ENCODE data around the gene DNTTIP2. TPM values are rescaled to one million over a fixed set of nuclear protein-coding genes. Genes with fewer than 3 reads are reported as not detected.
A peak's percentile ranks its signal among the peaks of the same experiment; 100 is the strongest.

DNTTIP2 gene
- total and polyA plus RNA-seq, 2 donors (not counting 3 experiments of a cell fraction or from before 2014, with no cell fraction given): 8.0 to 53.7 TPM

DNA sequence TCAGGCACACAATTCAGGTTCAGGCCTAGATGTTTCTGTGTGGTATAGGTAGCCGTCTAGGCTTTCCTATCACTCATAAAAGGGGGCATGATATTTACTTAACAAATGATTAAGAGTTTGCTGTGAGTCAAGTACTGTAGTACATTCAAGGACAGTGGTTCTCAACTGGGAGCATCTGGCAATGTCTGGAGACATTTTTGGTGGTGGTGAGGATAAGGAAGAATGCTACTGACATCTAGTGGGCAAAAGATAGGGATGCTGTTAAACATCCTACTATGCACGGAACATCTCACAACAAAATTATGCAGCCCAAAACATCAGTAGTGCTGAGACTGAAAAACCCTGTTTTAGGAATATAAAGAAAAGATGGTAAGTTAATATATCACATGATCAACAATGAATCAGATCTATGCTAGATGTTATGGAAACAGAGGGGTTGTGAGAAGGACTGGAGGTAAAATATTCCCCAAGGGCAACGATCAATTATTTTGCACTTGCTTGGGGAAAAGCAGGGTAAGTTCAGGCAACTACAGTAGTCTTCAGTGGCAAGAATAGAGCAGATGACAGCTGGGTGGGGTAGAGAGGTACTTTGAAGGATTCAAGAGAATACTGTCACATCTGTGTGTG, 4.9 kb downstream of the DNTTIP2 start:
- Histone ChIP-seq H2AFZ (ENCODE audit: low read depth, low read length) (no peak overlapping the region), H3K9me1 (replicated peaks; ENCODE audit: control insufficient read depth, extremely low read depth, insufficient read depth, low read length) (no peaks in the 10 kb centered on the region), H3K4me2 (ENCODE audit: insufficient read depth, low read length) (no peak overlapping the region), H3K27me3 (ENCODE audit: control insufficient read depth in 2 of 2, insufficient read depth in 2 of 2, low read length in 2 of 2) (no peaks in the 10 kb centered on the region), H3K36me3 (ENCODE audit: control insufficient read depth in 2 of 2, extremely low read depth in 1 of 2, insufficient read depth in 2 of 2, low read length in 2 of 2) (peaks cover 10 to 51% of the 10 kb centered on the region in 2 experiments), H3K4me3 (replicated peaks in 1 of 3; ENCODE audit: insufficient read depth in 1 of 3, low read depth in 1 of 3, low read length in 3 of 3) (no peak overlapping the region), H3K9ac (replicated peaks; ENCODE audit: extremely low read depth, insufficient read depth, low read length) (no peak overlapping the region), H3K79me2 (ENCODE audit: control insufficient read depth, insufficient read depth, low read length) (peaks cover 41% of the 10 kb centered on the region), H4K20me1 (replicated peaks; ENCODE audit: control insufficient read depth, extremely low read depth, insufficient read depth, low read length) (no peaks in the 10 kb centered on the region), H3K4me1 (ENCODE audit: control insufficient read depth, extremely low read depth, insufficient read depth, low read length) (peaks cover 22% of the 10 kb centered on the region), H3K9me3 (replicated peaks; ENCODE audit: control insufficient read depth, insufficient read depth, low read length) (no peaks in the 10 kb centered on the region), H3K27ac (ENCODE audit: insufficient read depth, low read depth, low read length) (no peak overlapping the region)
- intact Hi-C loops (cut with micrococcal nuclease) (loop anchor here (5.0 kb wide), 1 partner anchor 463 kb away; no protein-coding TSS in a partner anchor), dilution Hi-C loops (cut with MboI; ENCODE audit: extremely low pct_ligation_motif_present, low sequenced_read_pairs) (no loop called here)
- TF ChIP-seq POLR2A (IDR thresholded peaks at IDR 0.05; ENCODE audit: low read depth, low read length) (no peak), FOS (IDR thresholded peaks at IDR 0.05; ENCODE audit: borderline replicate concordance, insufficient read depth, low read length) (no peak), JUN (IDR thresholded peaks at IDR 0.05; ENCODE audit: borderline replicate concordance, insufficient read depth, insufficient read length, low read depth) (no peak), GATA2 (IDR thresholded peaks at IDR 0.05; ENCODE audit: insufficient read depth, insufficient read length, low read depth, low read length) (no peak), MYC (IDR thresholded peaks at IDR 0.05; ENCODE audit: low read depth, low read length) (no peak), EZH2 (IDR thresholded peaks at IDR 0.05; ENCODE audit: borderline replicate concordance, low read depth, low read length, severe bottlenecking) (no peak)
- TF ChIP-seq, protein P1, sequence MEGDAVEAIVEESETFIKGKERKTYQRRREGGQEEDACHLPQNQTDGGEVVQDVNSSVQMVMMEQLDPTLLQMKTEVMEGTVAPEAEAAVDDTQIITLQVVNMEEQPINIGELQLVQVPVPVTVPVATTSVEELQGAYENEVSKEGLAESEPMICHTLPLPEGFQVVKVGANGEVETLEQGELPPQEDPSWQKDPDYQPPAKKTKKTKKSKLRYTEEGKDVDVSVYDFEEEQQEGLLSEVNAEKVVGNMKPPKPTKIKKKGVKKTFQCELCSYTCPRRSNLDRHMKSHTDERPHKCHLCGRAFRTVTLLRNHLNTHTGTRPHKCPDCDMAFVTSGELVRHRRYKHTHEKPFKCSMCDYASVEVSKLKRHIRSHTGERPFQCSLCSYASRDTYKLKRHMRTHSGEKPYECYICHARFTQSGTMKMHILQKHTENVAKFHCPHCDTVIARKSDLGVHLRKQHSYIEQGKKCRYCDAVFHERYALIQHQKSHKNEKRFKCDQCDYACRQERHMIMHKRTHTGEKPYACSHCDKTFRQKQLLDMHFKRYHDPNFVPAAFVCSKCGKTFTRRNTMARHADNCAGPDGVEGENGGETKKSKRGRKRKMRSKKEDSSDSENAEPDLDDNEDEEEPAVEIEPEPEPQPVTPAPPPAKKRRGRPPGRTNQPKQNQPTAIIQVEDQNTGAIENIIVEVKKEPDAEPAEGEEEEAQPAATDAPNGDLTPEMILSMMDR (IDR thresholded peaks at IDR 0.05; ENCODE audit: extremely low read depth in 1 of 2, insufficient read depth in 1 of 2, low read depth in 1 of 2, low read length in 2 of 2): peak; percentile 36 to 52
- TF ChIP-seq, protein P2, sequence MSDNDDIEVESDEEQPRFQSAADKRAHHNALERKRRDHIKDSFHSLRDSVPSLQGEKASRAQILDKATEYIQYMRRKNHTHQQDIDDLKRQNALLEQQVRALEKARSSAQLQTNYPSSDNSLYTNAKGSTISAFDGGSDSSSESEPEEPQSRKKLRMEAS (IDR thresholded peaks at IDR 0.05; ENCODE audit: insufficient read depth, insufficient read length): no peak
- no TSS peak for BruUV-seq (replicated peaks)
- peak; percentile 21 for DNase-seq (ENCODE audit: low read depth, low spot score)
- FAIRE-seq: peak; percentile 47
- POLR2A ChIA-PET: no interaction called here
- CTCF ChIA-PET: no interaction called here
